K562 (cell line): Measurements from ENCODE around the gene RAB39B. TPM values are rescaled to one million over a fixed set of nuclear protein-coding genes. Genes with fewer than 3 reads are reported as not detected.
A peak's percentile ranks its signal among the peaks of the same experiment; 100 is the strongest.
"Not testable (repeated sequence)": the region's sequence is repeated elsewhere in the genome, so short reads cannot be mapped to it uniquely, and the experiment has no call there.

Experiments
- ATAC-seq: fragments of 200-7000 bp; cut with Tn5 transposase; 3 replicates; pipeline ENCODE4 v1.9.1; 2020; ENCODE audit warnings: moderate library complexity
- BruUV-seq: library from RNA; stranded (reverse); fragments of 400-500 nt; replicated peaks from 2 replicates; lab custom pipeline; 2021; lab: Mats Ljungman, UMichigan
- CTCF ChIA-PET: fragments of 300-600 bp; formaldehyde crosslinking; extraction: SDS; loops from one replicate; lab custom pipeline; 2021; ENCODE audit warnings: low intra/inter-chr PET ratio; lab: Yijun Ruan, JAX
- POLR2A ChIA-PET: fragments of 300-600, 350-650 bp; sonication (Branson Sonifier 250); formaldehyde crosslinking; extraction: SDS; loops from one replicate; lab custom pipeline; 2021; ENCODE audit warnings: antibody characterized with exemption, inconsistent platforms; lab: Yijun Ruan, JAX
- DNase-seq, 4 experiments: peaks; one replicate each; pipeline versions ENCODE4 v3.0.0 to v3.0.0-alpha.2; 2011 to 2018; ENCODE audit warnings: low spot score in 3 of 4, mixed read lengths in 3 of 4; ENCODE audit errors: extremely low read depth in 1 of 4
- FAIRE-seq: peaks from 2 replicates; lab custom pipeline; 2011; peaks lifted over from hg19 to GRCh38; lab: Jason Lieb, UNC
- H2AFZ ChIP-seq: 2 replicates; pipeline ENCODE4 v1.6.0; 2011; ENCODE audit warnings: low read depth, low read length, control low read depth, inconsistent platforms
- H3K27ac ChIP-seq: fragments of 200-600 bp; 3 replicates; pipeline ENCODE4 v1.8.0; 2011; ENCODE audit warnings: low read depth, mild to moderate bottlenecking, control low read depth, inconsistent platforms, low read length, moderate library complexity, mixed read lengths; ENCODE audit errors: extremely low read depth
- H3K27me3 ChIP-seq, 2 experiments: fragments of 300-600 bp in 1 of 2; 2 replicates in 1 of 2; 3 replicates in 1 of 2; pipeline versions ENCODE4 v1.6.0 to v1.8.0; 2011; ENCODE audit warnings: inconsistent platforms in 2 of 2, low read length in 2 of 2, mild to moderate bottlenecking in 1 of 2, mixed read lengths in 1 of 2, moderate library complexity in 1 of 2; ENCODE audit not compliant: control insufficient read depth in 2 of 2, insufficient read depth in 2 of 2
- H3K36me3 ChIP-seq: fragments of 300-600 bp; 3 replicates; pipeline ENCODE4 v1.8.0; 2011; ENCODE audit warnings: mild to moderate bottlenecking, low read length, inconsistent platforms; ENCODE audit not compliant: control insufficient read depth, insufficient read depth
- H3K4me1 ChIP-seq, 2 experiments: fragments of 200-600 bp in 1 of 2; replicated peaks in 1 of 2; 2 replicates in 1 of 2; 3 replicates in 1 of 2; pipeline versions ENCODE4 v1.5.1 to v1.8.0; 2011; ENCODE audit warnings: inconsistent platforms in 2 of 2, low read length in 2 of 2, mild to moderate bottlenecking in 1 of 2, mixed read lengths in 1 of 2, moderate library complexity in 1 of 2; ENCODE audit not compliant: control insufficient read depth in 2 of 2, insufficient read depth in 2 of 2
- H3K4me2 ChIP-seq: 2 replicates; pipeline ENCODE4 v1.6.1; 2011; ENCODE audit warnings: low read length, control low read depth, inconsistent platforms, mixed read lengths; ENCODE audit not compliant: insufficient read depth
- H3K4me3 ChIP-seq: fragments of 200-600 bp; sonication (generic), shearing (Covaris generic); 2 replicates; pipeline ENCODE4 v1.5.1; 2016; ENCODE audit warnings: control low read depth, inconsistent platforms
- H3K79me2 ChIP-seq: fragments of 200-600 bp; 3 replicates; pipeline ENCODE4 v1.8.0; 2011; ENCODE audit warnings: low read length, inconsistent platforms; ENCODE audit not compliant: control insufficient read depth, insufficient read depth
- H3K9ac ChIP-seq, 2 experiments: 2 replicates each; pipeline versions ENCODE4 v1.6.0 to v1.6.1; 2011; ENCODE audit warnings: low read depth in 2 of 2, low read length in 2 of 2, control low read depth in 1 of 2, inconsistent platforms in 1 of 2, mild to moderate bottlenecking in 1 of 2, mixed read lengths in 1 of 2; ENCODE audit not compliant: insufficient read depth in 1 of 2
- H3K9me1 ChIP-seq: one replicate; pipeline ENCODE4 v1.6.0; 2011; ENCODE audit warnings: inconsistent platforms, mild to moderate bottlenecking, low read length, moderate library complexity; ENCODE audit not compliant: control insufficient read depth, insufficient read depth
- H3K9me3 ChIP-seq: replicated peaks from 2 replicates; pipeline ENCODE4 v1.5.1; 2011; ENCODE audit warnings: low read depth, low read length, inconsistent platforms; ENCODE audit not compliant: control insufficient read depth, insufficient read depth
- H4K20me1 ChIP-seq: replicated peaks from 2 replicates; pipeline ENCODE4 v1.6.1; 2011; ENCODE audit warnings: low read length, inconsistent platforms, mixed read lengths; ENCODE audit not compliant: control insufficient read depth, insufficient read depth
- RFX5 ChIP-seq: IDR thresholded peaks from 2 replicates; pipeline ENCODE4 v1.6.1; 2011; ENCODE audit warnings: low read depth, mild to moderate bottlenecking, improper control_type of control experiment, low read length
- SREBF2 ChIP-seq: sonication (generic); formaldehyde crosslinking; IDR thresholded peaks from 2 replicates; pipeline ENCODE4 v1.4.0; 2020; ENCODE audit warnings: mild to moderate bottlenecking, missing genetic modification reagents
- TRIM28 ChIP-seq: fragments of 450-650 bp; IDR thresholded peaks from 2 replicates; pipeline ENCODE4 v1.6.1; 2017
- ZNF146 ChIP-seq: IDR thresholded peaks from one replicate; pipeline ENCODE4 v1.6.1; 2018; ENCODE audit warnings: missing compliant biosample characterization; ENCODE audit not compliant: unreplicated experiment
- ZNF23 ChIP-seq: fragments of 250-450 bp; sonication (Bioruptor Pico); IDR thresholded peaks from 2 replicates; pipeline ENCODE4 v1.4.0; 2020; ENCODE audit warnings: mild to moderate bottlenecking
- WGBS: fragments of 100-300 bp; shearing (Covaris generic); methylation state at CpG from one replicate; pipeline ENCODE4 v1.1.6; 2016; ENCODE audit warnings: low coverage, mixed read lengths; ENCODE audit not compliant: insufficient coverage; ENCODE audit errors: missing lambda C conversion rate; 5-methylcytosine and 5-hydroxymethylcytosine counted together
- in situ Hi-C: fragments of 300-500 bp; cut with MboI; formaldehyde crosslinking; loops from 4 replicates; pipeline ENCODE4 v1.15.0; 2018; ENCODE audit warnings: inconsistent platforms, mixed read lengths
- intact Hi-C: fragments of 100-400 bp; cut with micrococcal nuclease; formaldehyde crosslinking; loops from 2 replicates; pipeline ENCODE4 v1.14.2; 2022
- polyA plus RNA-seq, 8 experiments: library from polyadenylated mRNA; depleted of rRNA in 4 of 8; stranded (reverse) in 5 of 8; unstranded in 3 of 8; fragments of >200 nt; fragmentation: Nextera tagmentation in 2 of 8; fragmentation: Illumina TruSeq in 1 of 8; extraction: Ambion mirVana in 2 of 8; extraction: Trizol in 1 of 8; gene quantifications; 2 replicates each; pipeline versions ENCODE4 v1.2.1 to v1.2.3, GENCODE V29; 2011 to 2014; ENCODE audit warnings: inconsistent platforms in 1 of 8, missing spikeins in 1 of 8
- total RNA-seq, 7 experiments: library from RNA; depleted of rRNA in 6 of 7; stranded (reverse); fragments of >200 nt in 6 of 7; fragmentation: Illumina TruSeq in 2 of 7; extraction: Trizol in 2 of 7; gene quantifications; 2 replicates each; pipeline versions ENCODE4 v1.2.1 to v1.2.3, GENCODE V29; 2011 to 2021; ENCODE audit warnings: low replicate concordance in 1 of 7

RAB39B gene
- total and polyA plus RNA-seq, 9 of the 15 experiments (the other 6 are each of a cell fraction or from before 2014, with no cell fraction given), result 0.04 to 0.07 (median 0.04) TPM; not detected in 6

DNA sequence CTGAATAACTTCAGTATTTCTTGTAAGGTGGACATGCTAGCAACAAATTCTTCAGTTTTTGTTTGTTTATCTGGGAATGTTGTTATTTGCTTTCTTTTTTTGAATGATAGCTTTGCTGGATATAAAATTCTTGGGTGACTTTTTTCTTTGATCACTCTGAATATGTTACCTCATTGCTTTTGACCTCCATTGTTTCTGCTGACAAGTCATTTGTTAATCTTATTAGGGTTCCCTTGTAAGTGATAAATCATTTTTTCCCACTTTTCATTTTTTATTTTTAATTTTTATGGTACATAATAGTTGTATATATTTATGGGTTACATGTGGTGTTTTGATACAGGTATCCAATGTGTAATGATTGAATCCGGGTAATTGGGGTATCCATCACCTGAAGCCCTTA, 6.7 kb upstream of the RAB39B start (continued):
- peak; percentile 86 for TF ChIP-seq TRIM28

DNA sequence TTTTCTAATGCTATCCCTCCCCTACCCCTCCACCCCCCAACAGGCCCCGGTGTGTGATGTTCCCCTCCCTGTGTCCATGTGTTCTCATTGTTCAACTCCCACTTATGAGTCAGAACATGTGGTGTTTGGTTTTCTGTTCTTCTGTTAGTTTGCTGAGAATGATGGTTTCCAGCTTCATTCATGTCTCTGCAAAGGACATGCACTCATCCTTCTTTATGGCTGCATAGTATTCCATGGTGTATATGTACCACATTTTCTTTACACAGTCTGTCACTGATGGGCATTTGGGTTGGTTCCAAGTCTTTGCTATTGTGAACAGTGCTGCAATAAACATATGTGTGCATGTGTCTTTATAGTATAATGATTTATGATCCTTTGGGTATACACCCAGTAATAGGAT, 3.7 kb upstream of the RAB39B start:
- H3K79me2 ChIP-seq, H3K9ac ChIP-seq, H3K4me3 ChIP-seq, intact Hi-C loops, FAIRE-seq, H4K20me1 ChIP-seq, H2AFZ ChIP-seq, H3K9me1 ChIP-seq, H3K9me3 ChIP-seq, H3K36me3 ChIP-seq, POLR2A ChIA-PET, ATAC-seq, H3K4me1 ChIP-seq, H3K27ac ChIP-seq, DNase-seq, CTCF ChIA-PET, in situ Hi-C loops, BruUV-seq: not testable (repeated sequence)
- no CpG with 5 or more reads among the region's 1 CpG for WGBS
- TF ChIP-seq ZNF146, result peak; percentile 82
- TF ChIP-seq, all 486 proteins: peak for 1; not testable (repeated sequence) for 485
- not testable (repeated sequence) for H3K27me3 ChIP-seq, H3K4me2 ChIP-seq

DNA sequence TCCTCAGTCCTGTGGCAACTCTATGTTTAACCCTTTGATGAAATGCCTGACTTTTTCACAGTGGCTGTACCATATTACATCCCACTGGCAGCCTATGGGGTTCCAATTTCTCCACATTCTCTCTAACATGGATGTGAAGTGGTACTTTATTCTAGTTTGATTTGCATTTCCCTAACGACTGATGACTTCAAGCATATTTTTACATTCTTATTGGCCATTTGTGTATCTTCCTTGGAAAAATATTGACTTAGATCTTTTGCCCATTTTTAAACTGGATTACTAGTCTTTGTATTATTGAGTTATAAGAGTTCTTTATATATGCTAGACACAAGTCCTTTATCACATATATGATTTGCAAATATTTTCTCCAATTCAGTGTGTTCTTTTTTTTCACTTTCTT, 2.1 kb upstream of the RAB39B start:
- TF ChIP-seq ZNF23 (no peak), RFX5 (peak; percentile 29; the same call in 1 of the 2 replicates), SREBF2 (CRISPR knock-in tag) (no peak)
- TF ChIP-seq, all 486 proteins: peak for 1
- H3K9me1 ChIP-seq, result no peaks in the 10 kb centered on the region
- 64% methylated on average over 1 of the region's 1 CpG for WGBS
- no peaks in the 10 kb centered on the region for H3K4me1 ChIP-seq
- H3K79me2 ChIP-seq, result no peaks in the 10 kb centered on the region
- in situ Hi-C loops (no loop called here), intact Hi-C loops (no loop called here)
- ChIA-PET POLR2A (no interaction called here), CTCF (no interaction called here)
- no peak overlapping the region for H3K4me2 ChIP-seq
- H3K9me3 ChIP-seq, result no peaks in the 10 kb centered on the region
- ATAC-seq, result no peak
- BruUV-seq, result no TSS peak
- H3K27me3 ChIP-seq, result no peaks in the 10 kb centered on the region
- no peak for DNase-seq
- FAIRE-seq, result no peak
- H3K36me3 ChIP-seq, result no peaks in the 10 kb centered on the region
- no peak overlapping the region for H3K4me3 ChIP-seq
- no peak overlapping the region for H2AFZ ChIP-seq
- H3K9ac ChIP-seq, result no peak overlapping the region
- no peak overlapping the region for H3K27ac ChIP-seq
- H4K20me1 ChIP-seq, result no peaks in the 10 kb centered on the region
